Parathyroid adenoma (tissue), 2 donors: Measurements from ENCODE around the gene SSTR4.

Source experiments
- H2AFZ ChIP-seq: fragments of 300-600 bp; sonication (generic); one replicate; pipeline ENCODE4 v1.7.0; 2017; ENCODE audit warnings: antibody characterized with exemption, mild to moderate bottlenecking
- H3K27ac ChIP-seq: fragments of 300-600 bp; sonication (generic); one replicate; pipeline ENCODE4 v1.7.0; 2017
- H3K27me3 ChIP-seq: fragments of 300-600 bp; sonication (generic); one replicate; pipeline ENCODE4 v1.7.0; 2017; ENCODE audit warnings: low read length; ENCODE audit not compliant: control insufficient read depth, insufficient read depth
- H3K36me3 ChIP-seq: fragments of 300-600 bp; sonication (generic); one replicate; pipeline ENCODE4 v1.7.0; 2017; ENCODE audit warnings: low read length; ENCODE audit not compliant: control insufficient read depth, insufficient read depth
- H3K4me1 ChIP-seq: fragments of 300-600 bp; sonication (generic); one replicate; pipeline ENCODE4 v1.7.0; 2017; ENCODE audit warnings: control low read depth
- H3K4me2 ChIP-seq: fragments of 300-600 bp; sonication (generic); one replicate; pipeline ENCODE4 v1.7.0; 2017; ENCODE audit warnings: low read length
- H3K4me3 ChIP-seq: fragments of 300-600 bp; sonication (generic); one replicate; pipeline ENCODE4 v1.7.0; 2017; ENCODE audit warnings: low read depth, low read length
- H3K79me2 ChIP-seq: fragments of 300-600 bp; sonication (generic); one replicate; pipeline ENCODE4 v1.7.0; 2017; ENCODE audit warnings: control low read depth
- H3K9ac ChIP-seq: fragments of 300-600 bp; sonication (generic); one replicate; pipeline ENCODE4 v1.7.0; 2017; ENCODE audit warnings: mild to moderate bottlenecking
- H3K9me3 ChIP-seq: fragments of 300-600 bp; sonication (generic); one replicate; pipeline ENCODE4 v1.7.0; 2017; ENCODE audit warnings: low read length; ENCODE audit not compliant: control insufficient read depth
- TF ChIP-seq, protein P1 (sequence below): fragments of 300-600 bp; sonication (generic); IDR thresholded peaks from one replicate; pipeline ENCODE4 v1.7.0; 2017; ENCODE audit warnings: antibody characterized with exemption, mild to moderate bottlenecking
- donor health status: primary hyperparathyroidism.

SSTR4 gene

DNA sequence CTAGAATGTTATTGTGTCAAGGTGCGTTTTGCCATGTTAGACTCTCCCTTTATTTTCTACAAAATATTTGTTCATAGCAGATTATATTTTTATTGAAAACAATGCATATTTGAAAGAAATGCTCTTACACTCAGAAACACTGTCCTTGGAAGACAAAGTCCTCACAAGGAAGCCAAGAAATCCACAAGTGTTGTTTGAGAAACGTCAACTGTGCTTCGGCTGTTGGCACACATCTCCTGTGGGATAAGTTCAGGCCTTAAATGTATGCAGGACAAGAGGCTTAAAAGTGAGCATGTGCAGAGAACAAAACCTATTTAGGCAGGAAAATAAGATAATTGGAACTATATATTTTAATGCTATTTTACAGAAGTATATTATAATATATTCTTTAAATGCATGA lies 23.9 kb downstream of the SSTR4 start:
- no peaks in the 10 kb centered on the region for H3K79me2 ChIP-seq
- no peak overlapping the region for H3K9ac ChIP-seq
- no peak overlapping the region for H3K27ac ChIP-seq
- no peaks in the 10 kb centered on the region for H3K4me1 ChIP-seq
- H3K36me3 ChIP-seq = no peaks in the 10 kb centered on the region
- no peaks in the 10 kb centered on the region for H3K9me3 ChIP-seq
- no peak overlapping the region for H3K4me2 ChIP-seq
- H3K27me3 ChIP-seq = no peaks in the 10 kb centered on the region
- H3K4me3 ChIP-seq = no peak overlapping the region
- no peak overlapping the region for H2AFZ ChIP-seq
- TF ChIP-seq, protein P1, sequence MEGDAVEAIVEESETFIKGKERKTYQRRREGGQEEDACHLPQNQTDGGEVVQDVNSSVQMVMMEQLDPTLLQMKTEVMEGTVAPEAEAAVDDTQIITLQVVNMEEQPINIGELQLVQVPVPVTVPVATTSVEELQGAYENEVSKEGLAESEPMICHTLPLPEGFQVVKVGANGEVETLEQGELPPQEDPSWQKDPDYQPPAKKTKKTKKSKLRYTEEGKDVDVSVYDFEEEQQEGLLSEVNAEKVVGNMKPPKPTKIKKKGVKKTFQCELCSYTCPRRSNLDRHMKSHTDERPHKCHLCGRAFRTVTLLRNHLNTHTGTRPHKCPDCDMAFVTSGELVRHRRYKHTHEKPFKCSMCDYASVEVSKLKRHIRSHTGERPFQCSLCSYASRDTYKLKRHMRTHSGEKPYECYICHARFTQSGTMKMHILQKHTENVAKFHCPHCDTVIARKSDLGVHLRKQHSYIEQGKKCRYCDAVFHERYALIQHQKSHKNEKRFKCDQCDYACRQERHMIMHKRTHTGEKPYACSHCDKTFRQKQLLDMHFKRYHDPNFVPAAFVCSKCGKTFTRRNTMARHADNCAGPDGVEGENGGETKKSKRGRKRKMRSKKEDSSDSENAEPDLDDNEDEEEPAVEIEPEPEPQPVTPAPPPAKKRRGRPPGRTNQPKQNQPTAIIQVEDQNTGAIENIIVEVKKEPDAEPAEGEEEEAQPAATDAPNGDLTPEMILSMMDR = no peak

DNA sequence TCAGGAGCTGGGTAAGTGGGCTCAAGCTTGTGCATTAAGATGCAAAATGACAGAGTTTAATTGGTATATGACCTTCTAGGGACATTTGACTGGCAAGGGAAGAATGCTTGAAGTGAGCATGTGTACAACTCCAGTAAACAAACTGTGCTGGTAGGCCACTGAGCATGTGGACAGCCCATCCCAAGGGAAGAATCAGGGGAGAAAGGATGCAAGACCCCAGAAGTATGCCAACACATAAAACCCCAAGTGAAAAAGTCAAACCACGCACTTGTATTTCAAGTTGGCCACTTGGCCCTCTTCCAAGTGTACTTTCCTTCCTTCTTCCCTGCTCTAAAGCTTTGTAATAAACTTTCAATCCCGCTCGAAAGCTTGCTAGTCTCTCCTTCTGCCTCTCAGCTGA lies 24.7 kb downstream of the SSTR4 start:
- no peaks in the 10 kb centered on the region for H3K4me1 ChIP-seq
- TF ChIP-seq, protein P1 = no peak
- H3K4me3 ChIP-seq = no peak overlapping the region

DNA sequence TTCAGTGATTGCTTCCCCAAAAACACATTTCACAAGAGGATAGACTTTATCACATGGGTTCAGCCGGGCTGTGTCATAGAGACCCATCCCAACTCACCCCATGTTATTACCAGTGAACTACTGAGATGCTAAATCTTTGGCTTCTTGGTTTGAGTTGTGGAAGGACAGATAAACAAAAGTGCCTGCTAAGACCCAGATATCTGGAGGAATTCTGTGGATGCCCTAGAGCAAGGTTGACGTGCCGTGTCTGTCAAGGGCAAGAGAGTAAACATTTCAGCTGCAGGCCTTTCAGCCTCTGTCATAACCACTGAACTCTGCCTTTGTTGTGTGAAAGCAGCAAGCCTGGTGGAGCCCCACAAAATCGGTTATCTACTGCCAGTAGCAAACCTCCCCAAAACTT lies 25.5 kb downstream of the SSTR4 start:
- Histone ChIP-seq H3K4me1 (no peaks in the 10 kb centered on the region), H3K79me2 (no peaks in the 10 kb centered on the region), H3K4me2 (no peak overlapping the region), H3K36me3 (no peaks in the 10 kb centered on the region), H3K27ac (no peak overlapping the region), H3K4me3 (no peak overlapping the region), H3K9me3 (no peaks in the 10 kb centered on the region), H3K9ac (no peak overlapping the region), H3K27me3 (no peaks in the 10 kb centered on the region), H2AFZ (no peak overlapping the region)
- TF ChIP-seq, protein P1 = no peak

More for the DNA sequence above, 24.7 kb downstream of the SSTR4 start:
- no peak overlapping the region for H3K9ac ChIP-seq
- H3K4me2 ChIP-seq = no peak overlapping the region
- H3K27ac ChIP-seq = no peak overlapping the region
- no peak overlapping the region for H2AFZ ChIP-seq
- H3K9me3 ChIP-seq = no peaks in the 10 kb centered on the region
- no peaks in the 10 kb centered on the region for H3K36me3 ChIP-seq
- H3K27me3 ChIP-seq = no peaks in the 10 kb centered on the region
- no peaks in the 10 kb centered on the region for H3K79me2 ChIP-seq

DNA sequence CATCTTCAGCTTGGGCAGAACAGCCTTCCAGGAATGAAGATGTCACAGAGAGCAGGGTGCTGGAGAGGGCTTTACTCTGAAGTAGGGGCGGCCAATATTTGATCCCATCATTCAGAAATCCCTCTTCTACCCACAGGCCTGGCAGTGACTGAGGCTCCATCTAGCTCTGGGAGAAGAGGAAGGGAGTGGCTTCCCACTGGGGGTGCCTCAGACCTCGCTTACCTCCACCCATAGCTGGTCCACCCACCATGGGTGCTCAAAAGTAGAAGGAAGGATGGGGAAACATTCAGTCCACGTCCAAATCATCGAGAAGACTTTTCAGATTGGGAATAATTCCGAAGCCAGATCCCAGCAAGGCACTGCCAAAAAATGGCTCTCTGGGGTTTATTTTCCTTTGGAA lies 26.1 kb downstream of the SSTR4 start:
- H3K4me3 ChIP-seq = no peak overlapping the region
- no peaks in the 10 kb centered on the region for H3K79me2 ChIP-seq
- H3K27ac ChIP-seq = no peak overlapping the region
- TF ChIP-seq, protein P1 = no peak
- H3K4me2 ChIP-seq = no peak overlapping the region
- H2AFZ ChIP-seq = no peak overlapping the region
- H3K36me3 ChIP-seq = no peaks in the 10 kb centered on the region
- no peak overlapping the region for H3K9ac ChIP-seq
- H3K4me1 ChIP-seq = no peaks in the 10 kb centered on the region
- H3K27me3 ChIP-seq = no peaks in the 10 kb centered on the region
- no peaks in the 10 kb centered on the region for H3K9me3 ChIP-seq

DNA sequence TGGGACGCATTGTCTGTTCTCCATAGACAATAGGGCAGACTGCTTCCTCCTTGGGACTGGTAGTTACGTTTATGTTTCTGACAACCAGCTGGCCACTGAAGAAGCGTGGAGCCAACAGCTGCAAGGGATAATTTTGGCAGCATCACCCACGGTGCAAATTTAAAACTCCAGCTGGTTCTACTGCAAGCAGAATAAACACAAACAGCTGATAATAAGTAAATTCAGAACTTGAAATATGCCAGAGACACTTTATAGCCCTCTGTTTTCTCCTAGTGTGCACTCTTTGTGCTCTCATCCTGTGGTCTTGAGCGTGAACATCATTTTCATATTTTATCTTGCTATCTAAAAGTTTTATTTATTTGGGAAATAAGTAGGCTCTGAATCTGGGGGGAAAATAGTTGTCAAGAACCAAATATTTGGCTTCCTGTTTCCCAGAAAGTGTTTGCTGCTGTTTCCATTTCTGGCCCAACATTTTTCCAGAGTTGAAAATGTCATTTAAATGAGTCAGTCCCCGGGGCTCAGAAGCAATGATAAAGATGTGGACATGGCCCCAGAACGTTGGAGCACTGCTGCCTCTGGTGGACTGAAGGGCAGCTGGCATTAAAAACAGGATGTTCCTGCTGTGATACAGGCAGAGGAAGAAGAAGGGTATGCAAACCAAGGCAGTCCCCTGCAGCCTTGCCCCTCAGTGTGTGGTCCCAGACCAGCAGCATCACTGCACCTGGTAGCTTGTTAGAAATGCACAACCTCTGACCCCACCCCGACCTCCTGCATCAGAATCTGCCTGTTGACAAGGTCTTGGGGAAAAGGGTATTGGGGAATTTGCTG lies 26.8 kb downstream of the SSTR4 start:
- no peak overlapping the region for H3K4me3 ChIP-seq
- no peak overlapping the region for H3K27ac ChIP-seq
- TF ChIP-seq, protein P1 = no peak

More for the DNA sequence above, 26.8 kb downstream of the SSTR4 start:
- no peaks in the 10 kb centered on the region for H3K4me1 ChIP-seq
- H3K9ac ChIP-seq = no peak overlapping the region
- no peaks in the 10 kb centered on the region for H3K79me2 ChIP-seq
- no peak overlapping the region for H2AFZ ChIP-seq
- H3K36me3 ChIP-seq = no peaks in the 10 kb centered on the region
- H3K9me3 ChIP-seq = no peaks in the 10 kb centered on the region
- no peak overlapping the region for H3K4me2 ChIP-seq
- no peaks in the 10 kb centered on the region for H3K27me3 ChIP-seq
